Measurements from ENCODE around the gene IRAK2.

IRAK2 gene

DNA sequence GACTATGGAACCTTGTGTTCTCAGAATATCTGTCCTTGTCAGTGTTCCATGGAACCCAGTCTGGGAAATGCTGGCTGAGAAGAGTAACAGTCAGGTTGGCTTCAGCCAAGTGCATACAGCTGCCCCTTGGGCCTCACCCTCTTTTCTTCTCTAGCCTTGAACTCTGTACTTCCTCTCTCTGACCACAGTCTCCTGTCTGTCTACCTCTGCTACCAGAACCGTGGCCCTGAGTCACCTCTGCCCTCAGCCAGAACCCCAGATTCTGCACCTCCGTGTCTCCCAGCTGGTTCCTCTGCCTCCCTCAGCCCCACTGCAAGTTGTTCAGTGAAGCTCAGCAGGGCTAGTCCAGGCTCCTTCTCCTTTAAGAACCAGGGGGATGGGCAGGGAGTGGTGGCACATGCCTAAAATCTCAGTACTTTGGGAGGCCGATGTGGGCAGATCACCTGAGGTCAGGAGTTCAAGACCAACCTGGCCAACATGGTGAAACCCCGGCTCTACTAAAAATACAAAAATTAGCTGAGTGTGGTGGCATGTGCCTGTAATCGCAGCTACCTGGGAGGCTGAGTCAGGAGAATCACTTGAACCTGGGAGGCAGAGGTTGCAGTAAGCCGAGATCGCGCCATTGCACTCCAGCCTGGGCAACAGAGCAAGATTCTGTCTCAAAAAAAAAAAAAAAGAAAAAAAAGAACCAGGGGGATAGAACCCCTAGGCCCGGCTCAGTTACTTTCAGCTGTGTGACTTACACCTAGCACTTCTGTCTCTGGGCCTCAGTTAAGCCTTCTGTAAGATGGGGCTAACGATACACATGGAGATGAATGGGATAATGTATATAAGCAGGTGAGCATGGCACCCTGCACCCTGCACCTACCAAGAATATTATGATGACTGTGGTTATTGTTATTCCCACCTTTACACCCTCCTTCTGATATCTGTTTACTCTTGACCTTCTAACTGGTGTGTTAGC is 59.2 kb downstream of the IRAK2 start:
- peak in 1 of 2 donors; percentile 27 for DNase-seq (ENCODE audit: low read depth in 1 of 2, low spot score in 1 of 2)

DNA sequence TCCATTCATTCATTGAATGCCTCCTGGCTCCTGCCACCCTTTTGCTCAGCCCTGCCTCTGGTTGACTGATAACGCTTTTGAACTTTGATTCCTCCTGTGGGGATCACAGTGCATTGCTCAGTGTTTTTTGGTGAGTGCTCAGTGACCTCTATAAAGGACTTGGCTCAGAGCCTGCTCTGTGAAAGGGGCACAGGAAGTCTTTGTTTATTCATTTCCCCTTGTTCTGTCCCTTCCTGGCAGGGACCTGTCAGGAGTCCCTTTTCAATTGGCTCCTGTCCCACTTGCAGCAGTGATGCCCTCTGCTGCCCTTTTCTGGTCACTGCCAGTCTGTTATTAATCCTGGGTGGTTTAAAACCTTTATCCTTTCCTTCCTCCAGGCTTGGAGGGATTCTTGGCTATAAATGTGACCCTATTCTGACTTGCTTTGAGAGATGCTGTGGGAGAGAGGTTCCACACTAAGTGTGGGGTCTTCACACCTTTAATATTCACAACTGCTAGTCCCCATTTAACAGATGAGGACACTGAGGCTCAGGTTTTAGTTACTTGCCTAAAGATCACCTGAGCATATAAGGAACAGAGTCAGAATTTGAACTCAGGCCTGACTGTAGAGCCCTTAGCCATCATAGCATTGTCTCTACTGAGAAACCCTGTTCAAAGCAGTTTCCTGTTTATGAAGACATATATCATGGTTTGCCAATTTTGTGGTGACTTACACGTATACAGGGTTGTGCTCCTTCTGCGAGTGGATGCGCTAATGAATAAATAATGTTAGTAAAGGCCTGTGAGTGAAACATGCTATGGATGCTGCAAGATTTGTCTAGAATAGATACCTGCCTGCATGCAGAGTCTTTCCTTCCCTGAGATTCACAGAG is 60.3 kb downstream of the IRAK2 start:
- DNase-seq (ENCODE audit: low read depth in 1 of 2, low spot score in 1 of 2) = peak in 1 of 2 donors; percentile 34

GRCh38 chr3:10226293-10226692 is 61.6 kb downstream of the IRAK2 start:
- DNase-seq (ENCODE audit: low read depth in 1 of 2, low spot score in 1 of 2) = no peak

DNA sequence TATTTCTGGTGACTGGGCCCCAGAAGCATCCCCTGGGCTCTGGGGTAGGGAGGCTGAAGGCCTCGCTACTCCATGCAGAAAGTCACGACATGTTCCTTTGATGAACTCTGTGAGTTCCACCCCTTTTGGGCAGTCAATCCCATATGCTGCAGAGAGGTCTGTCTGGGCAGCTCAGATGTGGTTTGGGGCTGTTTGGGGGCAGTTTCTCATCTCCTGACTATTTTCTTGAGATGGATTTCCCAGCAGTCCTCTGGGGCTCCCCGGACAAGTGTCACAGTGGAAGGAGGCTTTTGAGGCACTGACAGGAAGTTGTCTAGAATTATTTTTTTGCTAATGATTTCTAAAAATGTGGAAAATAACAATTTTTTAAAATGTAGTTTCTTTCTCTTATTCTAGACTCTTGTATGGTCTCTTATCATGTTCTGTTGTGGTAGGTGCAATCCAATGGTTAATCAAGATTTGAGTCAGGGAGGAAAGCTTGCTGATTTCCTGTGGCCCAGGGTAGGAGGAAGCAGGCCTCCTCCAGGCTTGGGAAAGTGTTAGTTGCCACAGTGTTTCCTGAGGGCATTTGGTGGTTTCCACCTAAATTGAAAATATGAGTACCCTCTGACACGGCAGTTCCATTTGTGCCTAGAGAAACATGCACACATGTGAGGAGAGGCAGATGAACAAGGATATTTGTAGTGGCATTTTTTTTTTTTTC is 63.7 kb downstream of the IRAK2 start:
- no peak for DNase-seq (ENCODE audit: low read depth in 1 of 2, low spot score in 1 of 2)

DNA sequence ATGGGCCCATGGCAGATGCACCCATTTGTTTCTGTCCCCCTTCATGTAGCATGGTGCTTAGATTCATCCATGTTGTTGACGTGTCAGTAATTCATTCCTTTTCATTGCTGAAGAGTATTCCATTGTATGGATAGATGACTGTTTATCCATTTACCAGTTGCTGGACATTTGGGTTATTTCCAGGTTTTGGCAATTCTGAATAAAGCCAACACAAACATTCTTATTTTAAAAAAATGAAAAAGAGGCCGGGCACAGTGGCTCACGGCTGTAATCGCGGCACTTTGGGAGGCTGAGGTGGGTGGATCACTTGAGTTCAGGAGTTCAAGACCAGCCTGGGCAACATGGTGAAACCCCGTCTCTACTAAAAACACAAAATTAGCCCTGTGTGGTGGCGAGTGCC is 64.9 kb downstream of the IRAK2 start:
- no peak for DNase-seq (ENCODE audit: low read depth in 1 of 2, low spot score in 1 of 2)

- no peak for DNase-seq (ENCODE audit: low read depth in 1 of 2, low spot score in 1 of 2)
These were observed 67.4 kb downstream of the IRAK2 start for GRCh38 chr3:10232137-10232536.

DNA sequence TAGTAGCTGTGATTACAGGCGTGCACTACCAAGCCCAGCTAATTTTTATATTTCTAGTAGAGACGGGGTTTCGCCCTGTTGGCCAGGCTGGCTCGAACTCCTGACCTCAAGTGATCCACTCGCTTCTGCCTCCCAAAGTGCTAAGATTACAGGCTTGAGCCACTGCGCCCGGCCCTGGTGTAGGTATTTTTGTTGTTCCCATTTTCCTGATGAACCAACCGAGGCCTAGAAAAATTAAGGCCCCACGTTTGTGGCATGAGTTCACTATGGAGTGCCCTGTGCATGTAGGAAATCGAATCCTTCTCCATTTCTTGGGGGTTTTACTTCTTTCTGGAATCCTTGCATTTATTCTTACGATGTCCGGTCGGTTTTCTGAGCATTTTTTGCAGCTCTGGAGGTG is 69.3 kb downstream of the IRAK2 start:
- no peak for DNase-seq (ENCODE audit: low read depth in 1 of 2, low spot score in 1 of 2)

DNA sequence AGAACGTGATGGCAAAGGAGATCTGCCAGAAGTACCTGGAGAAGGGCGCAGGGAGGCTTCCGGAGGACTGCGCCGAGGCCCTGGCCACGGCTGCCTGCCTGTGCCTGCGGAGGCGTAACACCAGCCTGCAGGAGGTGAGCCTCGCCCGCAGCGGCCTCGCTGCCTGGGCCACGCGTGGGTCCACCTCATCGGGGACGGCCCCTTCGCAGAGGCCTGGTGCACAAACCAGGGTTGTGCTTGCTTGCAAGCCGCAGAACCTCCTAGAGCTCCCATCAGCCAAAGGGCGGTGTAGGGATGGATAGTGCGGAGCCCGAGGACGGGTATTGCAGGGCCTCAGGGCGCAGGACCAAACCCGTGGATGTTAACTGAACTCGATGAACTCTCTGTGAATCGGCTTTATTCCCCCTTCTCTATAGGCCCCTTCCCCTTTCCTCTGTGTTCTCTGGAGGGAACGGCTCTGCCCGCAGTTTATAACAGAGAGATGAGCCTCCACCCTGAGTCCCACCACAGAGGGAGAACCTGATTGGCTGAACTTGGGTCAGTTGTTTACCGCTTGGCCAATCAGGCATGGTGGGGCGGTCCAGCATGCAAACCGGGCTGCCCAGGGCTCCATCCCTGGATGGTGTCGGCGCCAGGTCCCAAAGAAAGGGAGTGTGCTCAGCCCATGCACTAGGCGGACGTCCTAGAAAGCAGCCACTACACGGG is 70.0 kb downstream of the IRAK2 start:
- no peak for DNase-seq (ENCODE audit: low read depth in 1 of 2, low spot score in 1 of 2)

GRCh38 chr3:10235551-10235950 is 70.8 kb downstream of the IRAK2 start:
- DNase-seq (ENCODE audit: low read depth in 1 of 2, low spot score in 1 of 2) = no peak

DNA sequence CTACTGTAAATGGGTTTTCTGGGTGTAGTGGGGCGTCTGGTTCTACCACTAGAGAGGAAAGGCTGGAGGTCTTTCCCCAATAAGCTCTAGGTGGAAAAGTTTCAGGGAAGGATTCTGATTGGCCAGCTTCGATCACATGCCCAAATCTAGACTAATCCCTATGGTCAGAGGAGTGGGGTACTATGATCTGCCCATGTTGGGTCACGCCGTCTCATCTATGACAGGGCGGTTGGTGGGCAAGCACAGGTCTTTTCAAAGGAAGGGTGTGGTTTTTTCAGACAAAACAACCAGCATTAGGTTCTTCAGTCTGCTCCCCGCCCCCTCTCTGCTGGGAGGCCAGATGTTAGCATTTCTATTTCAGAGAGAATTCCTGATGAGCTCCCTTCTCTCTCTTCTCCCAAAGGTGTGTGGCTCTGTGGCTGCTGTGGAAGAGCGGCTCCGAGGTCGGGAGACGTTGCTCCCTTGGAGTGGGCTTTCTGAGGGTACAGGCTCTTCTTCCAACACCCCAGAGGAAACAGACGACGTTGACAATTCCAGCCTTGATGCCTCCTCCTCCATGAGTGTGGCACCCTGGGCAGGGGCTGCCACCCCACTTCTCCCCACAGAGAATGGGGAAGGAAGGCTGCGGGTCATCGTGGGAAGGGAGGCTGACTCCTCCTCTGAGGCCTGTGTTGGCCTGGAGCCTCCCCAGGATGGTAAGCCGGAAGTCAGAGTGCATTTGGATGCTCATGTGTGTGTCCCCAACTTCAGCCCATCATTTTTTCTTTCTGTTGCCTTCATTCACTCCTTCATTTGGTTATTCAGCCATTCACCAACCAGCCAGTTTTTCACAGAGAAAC is 73.8 kb downstream of the IRAK2 start:
- DNase-seq (ENCODE audit: low read depth in 1 of 2, low spot score in 1 of 2) = no peak

- DNase-seq (ENCODE audit: low read depth in 1 of 2, low spot score in 1 of 2) = no peak
These were observed 76.1 kb downstream of the IRAK2 start for GRCh38 chr3:10240799-10241198.

- DNase-seq (ENCODE audit: low read depth in 1 of 2, low spot score in 1 of 2) = peak; percentile 45 to 55
These were observed 77.7 kb downstream of the IRAK2 start for GRCh38 chr3:10242182-10243065.

- no peak for DNase-seq (ENCODE audit: low read depth in 1 of 2, low spot score in 1 of 2)
These were observed 79.3 kb downstream of the IRAK2 start for GRCh38 chr3:10244009-10244408.

DNA sequence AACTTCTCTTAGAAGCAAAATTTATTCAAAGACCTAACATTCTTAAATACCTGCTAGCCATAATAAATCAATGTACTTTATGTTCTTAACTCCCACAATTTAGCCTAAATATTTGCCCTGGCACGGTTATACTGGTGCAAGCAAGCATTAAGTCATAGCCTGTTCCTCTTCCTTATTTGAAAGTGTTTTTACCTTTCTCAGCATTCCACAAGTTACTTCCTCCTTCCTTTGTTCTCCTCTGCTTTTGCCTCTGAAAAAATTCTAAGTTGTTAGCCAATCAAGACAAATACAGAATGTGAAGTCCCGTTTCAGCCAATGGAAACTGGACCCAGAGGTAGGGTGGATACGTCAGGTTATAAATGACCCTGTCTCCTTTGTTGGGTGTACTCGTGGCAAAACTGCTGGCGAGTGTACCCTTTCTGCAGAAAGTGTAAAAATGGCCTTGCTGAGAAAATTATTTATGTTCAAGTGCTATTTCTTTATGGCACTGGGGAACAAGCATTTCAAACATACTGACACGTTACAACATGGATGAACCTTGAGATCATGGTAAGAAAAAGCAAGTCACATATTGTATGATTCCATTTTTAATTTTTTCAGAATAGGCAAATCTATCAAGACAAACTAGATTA is 80.5 kb downstream of the IRAK2 start:
- no peak for DNase-seq (ENCODE audit: low read depth in 1 of 2, low spot score in 1 of 2)

DNA sequence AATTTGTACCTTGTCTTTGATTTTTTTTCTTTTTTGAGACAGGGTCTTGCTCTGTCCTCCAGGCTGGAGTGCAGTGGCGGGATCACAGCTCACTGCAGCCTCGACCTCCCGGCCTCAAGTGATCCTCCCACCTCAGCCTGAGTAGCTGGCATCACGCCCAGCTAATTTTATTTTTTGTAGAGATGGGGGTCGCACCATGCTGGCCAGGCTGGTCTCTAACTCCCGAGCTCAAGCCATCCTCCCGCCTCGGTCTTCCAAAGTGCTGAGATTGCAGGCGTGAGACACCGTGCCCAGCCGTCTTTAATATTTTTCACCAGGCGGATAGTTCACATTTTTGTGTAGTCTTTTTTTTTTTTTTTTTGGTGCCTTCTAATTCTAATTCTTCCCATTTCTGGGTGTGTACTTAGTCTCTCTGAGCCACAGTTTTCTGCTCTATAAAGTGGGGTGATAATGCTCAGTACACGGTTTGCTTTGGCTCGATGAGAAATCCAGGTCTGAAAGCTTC is 83.0 kb downstream of the IRAK2 start:
- no peak for DNase-seq (ENCODE audit: low read depth in 1 of 2, low spot score in 1 of 2)

DNA sequence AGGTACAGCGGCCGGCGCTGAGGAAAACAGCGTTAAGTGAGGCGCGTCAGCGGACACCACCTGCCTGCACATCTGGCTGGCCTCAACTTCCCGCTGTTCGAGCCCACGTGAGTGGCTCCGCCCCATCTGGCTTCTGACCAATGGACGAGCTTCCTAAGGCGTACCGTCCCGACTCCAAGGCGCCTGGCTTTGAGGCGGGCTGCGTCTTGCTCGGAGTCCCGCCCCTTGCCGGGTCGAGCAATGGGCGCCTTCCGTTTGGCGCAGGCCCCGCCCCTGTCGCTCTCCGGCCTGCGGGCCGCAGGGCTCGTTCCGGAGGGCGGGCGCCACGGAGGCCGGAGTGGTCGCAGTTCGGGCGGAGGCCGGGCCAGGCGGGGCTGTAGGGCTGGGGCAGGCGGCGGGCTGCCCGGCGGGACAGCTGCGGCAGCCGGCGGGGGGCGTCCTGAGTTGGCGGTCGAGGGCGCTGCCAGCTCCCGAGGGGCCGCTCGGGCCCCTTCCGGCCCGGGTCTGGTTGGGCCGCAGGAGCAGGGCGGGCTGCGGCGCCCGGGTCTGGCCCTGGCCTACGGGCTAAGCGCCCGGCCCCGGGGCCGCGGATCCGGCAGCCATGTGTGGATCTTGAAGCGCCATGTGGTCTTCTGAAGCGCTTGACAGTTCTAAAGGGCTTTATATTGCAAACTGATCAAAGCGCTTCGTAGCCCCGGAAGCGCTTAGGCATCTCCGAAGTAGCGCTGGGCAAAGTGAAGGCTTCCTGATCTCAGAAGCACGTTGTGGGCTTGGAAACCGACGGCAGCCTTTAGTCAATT is 83.7 kb downstream of the IRAK2 start, which contains the start of gene TATDN2:
Gene TATDN2 (plus strand): TSS at position 276 of the 800 bp plus-strand sequence. CDS start 742 bp downstream, outside the sequence.
- peak; percentile 84 to 89 for DNase-seq (ENCODE audit: low read depth in 1 of 2, low spot score in 1 of 2)

Data from activated T-helper 1 cell treated with anti-CD3 and anti-CD28 coated beads, Interleukin-2, amount 50 U/mL, for 16 hours (primary cell).